Posterior vena cava (tissue), 2 donors: Measurements from ENCODE around the gene CACNA2D1. TPM values are rescaled to one million over a fixed set of nuclear protein-coding genes. Genes with fewer than 3 reads are reported as not detected.

ENCODE experiments used
- DNase-seq: peaks from one replicate; pipeline ENCODE4 v3.0.0-alpha.2; 2020; ENCODE audit warnings: low spot score
- intact Hi-C, 2 donors: fragments of 100-400 bp; cut with DNase I; formaldehyde crosslinking; loops; one replicate each; pipeline versions ENCODE4 v1.14.1 to v1.14.2; 2022 to 2023
- total RNA-seq, 2 donors: library from RNA; stranded (reverse); fragmentation: NEBNext Ultra II Directional; extraction: Animal tissue kit (Norgen Biotek cat#: 25700); gene quantifications; one replicate each; pipeline ENCODE4 v1.2.1, GENCODE V29; 2021
- donor health status: DM: yes; HTN: yes; CAD: no.
- donor health status: DM: yes; HTN: yes; CAD: no.

Gene CACNA2D1
- total RNA-seq, 2 donors from 2014 or later: 34.3 to 39.1 TPM

GRCh38 chr7:82209179-82209747 is 234.3 kb downstream of the CACNA2D1 start:
- DNase-seq: no peak
- intact Hi-C loops: no loop called here

GRCh38 chr7:82204694-82205093 is 238.9 kb downstream of the CACNA2D1 start:
- intact Hi-C loops: no loop called here
- DNase-seq: no peak

GRCh38 chr7:82202965-82203364 is 240.6 kb downstream of the CACNA2D1 start:
- no peak for DNase-seq
- intact Hi-C loops: no loop called here

- intact Hi-C loops: no loop called here
- DNase-seq: no peak
These were observed 241.5 kb downstream of the CACNA2D1 start for GRCh38 chr7:82202107-82202506.

GRCh38 chr7:82200601-82201000 is 243.0 kb downstream of the CACNA2D1 start:
- intact Hi-C loops: no loop called here
- no peak for DNase-seq

- DNase-seq: no peak
- intact Hi-C loops: no loop called here
These were observed 249.4 kb downstream of the CACNA2D1 start for GRCh38 chr7:82194016-82194643.

- DNase-seq: no peak
- intact Hi-C loops: no loop called here
These were observed 254.9 kb downstream of the CACNA2D1 start for GRCh38 chr7:82188636-82189035.

GRCh38 chr7:82185443-82185842 is 258.1 kb downstream of the CACNA2D1 start:
- intact Hi-C loops: no loop called here

GRCh38 chr7:82183634-82184033 is 259.9 kb downstream of the CACNA2D1 start:
- DNase-seq: no peak
- intact Hi-C loops: no loop called here

More at GRCh38 chr7:82185443-82185842, 258.1 kb downstream of the CACNA2D1 start:
- DNase-seq: no peak

- intact Hi-C loops: no loop called here
- no peak for DNase-seq
These were observed 264.3 kb downstream of the CACNA2D1 start for GRCh38 chr7:82179311-82179710.

- intact Hi-C loops: no loop called here
- DNase-seq: no peak
These were observed 268.3 kb downstream of the CACNA2D1 start for GRCh38 chr7:82175319-82175718.

- intact Hi-C loops: no loop called here
- no peak for DNase-seq
These were observed 270.1 kb downstream of the CACNA2D1 start for GRCh38 chr7:82173400-82174021.

GRCh38 chr7:82172881-82173280 is 270.7 kb downstream of the CACNA2D1 start:
- intact Hi-C loops: no loop called here

GRCh38 chr7:82172017-82172416 is 271.6 kb downstream of the CACNA2D1 start:
- intact Hi-C loops: no loop called here
- no peak for DNase-seq

More at GRCh38 chr7:82172881-82173280, 270.7 kb downstream of the CACNA2D1 start:
- no peak for DNase-seq

GRCh38 chr7:82167558-82168314 is 275.8 kb downstream of the CACNA2D1 start:
- DNase-seq: no peak
- intact Hi-C loops: no loop called here

GRCh38 chr7:82166260-82167015 is 277.1 kb downstream of the CACNA2D1 start:
- DNase-seq: no peak
- intact Hi-C loops: no loop called here

- no peak for DNase-seq
- intact Hi-C loops: no loop called here
These were observed 278.8 kb downstream of the CACNA2D1 start for GRCh38 chr7:82164813-82165212.

GRCh38 chr7:82164410-82164809 is 279.2 kb downstream of the CACNA2D1 start:
- intact Hi-C loops: no loop called here
- DNase-seq: no peak

GRCh38 chr7:82163586-82163985 is 280.0 kb downstream of the CACNA2D1 start:
- intact Hi-C loops: no loop called here
- no peak for DNase-seq
